Measurements from ENCODE around the gene ZSCAN9.

DNA sequence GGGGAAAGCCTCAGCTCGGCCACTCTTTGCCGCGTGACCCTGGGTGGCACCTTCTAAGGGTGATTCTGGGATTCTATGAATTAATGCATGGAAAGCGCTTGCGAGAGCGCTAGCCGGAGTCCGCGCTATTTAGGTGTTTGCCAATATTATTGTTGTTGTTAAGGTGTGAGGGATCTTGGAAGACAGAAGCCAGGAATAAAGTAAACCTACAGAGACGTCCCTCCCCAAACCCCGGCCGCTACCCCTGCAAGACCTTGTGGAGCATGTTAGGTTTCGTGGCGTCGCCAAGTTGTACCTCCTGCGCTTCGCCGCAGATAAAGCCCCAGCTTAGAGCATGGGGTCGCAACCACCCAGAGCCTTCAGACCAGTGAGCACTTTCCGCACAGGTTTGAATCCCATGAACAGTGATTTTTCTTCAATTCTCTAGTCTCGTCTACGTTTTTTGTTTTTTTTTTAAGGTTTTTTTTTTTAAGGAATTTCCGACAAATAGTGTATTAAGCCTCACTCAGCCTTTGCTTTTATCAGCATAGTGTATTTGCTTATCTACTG lies 16.9 kb upstream of the ZSCAN9 start:
- TF ChIP-seq POLR2A (IDR thresholded peaks at IDR 0.05; ENCODE audit: low read depth, low read length) (no peak), TAF1 (IDR thresholded peaks at IDR 0.05; ENCODE audit: low read depth, low read length) (no peak)

Data from GM12891 (cell line).